Lung (tissue), 12 donors: ENCODE measurements around the gene RBM39. TPM values are rescaled to one million over a fixed set of nuclear protein-coding genes. Genes with fewer than 3 reads are reported as not detected.

Source experiments
- ATAC-seq: fragments of 200-7000 bp; cut with Tn5 transposase; one replicate; pipeline ENCODE4 v1.9.1; 2020; ENCODE audit warnings: moderate number of reproducible peaks; ENCODE audit not compliant: insufficient read depth, low FRiP score
- DNase-seq, 3 donors: peaks; one replicate each; pipeline ENCODE4 v3.0.0-alpha.2; 2013 to 2017
- H3K27ac ChIP-seq, 2 donors: one replicate each; pipeline ENCODE4 v1.5.1; 2013; ENCODE audit warnings: mild to moderate bottlenecking in 2 of 2, moderate library complexity in 2 of 2, control low read depth in 1 of 2, inconsistent platforms in 1 of 2, low read depth in 1 of 2, low read length in 1 of 2
- H3K27me3 ChIP-seq, 3 donors: one replicate each; pipeline ENCODE4 v1.5.1; 2013; ENCODE audit warnings: low read length in 2 of 3; ENCODE audit not compliant: control insufficient read depth in 3 of 3, insufficient read depth in 3 of 3
- H3K36me3 ChIP-seq, 4 donors: one replicate each; pipeline ENCODE4 v1.5.1; 2013; ENCODE audit warnings: low read length in 4 of 4, mild to moderate bottlenecking in 1 of 4, moderate library complexity in 1 of 4; ENCODE audit not compliant: control insufficient read depth in 4 of 4, insufficient read depth in 4 of 4
- H3K4me1 ChIP-seq, 5 donors: one replicate each; pipeline ENCODE4 v1.5.1; 2013; ENCODE audit warnings: low read length in 5 of 5, mild to moderate bottlenecking in 2 of 5, moderate library complexity in 1 of 5; ENCODE audit not compliant: control insufficient read depth in 5 of 5, insufficient read depth in 5 of 5
- H3K4me3 ChIP-seq: one replicate; pipeline ENCODE4 v1.5.1; 2013; ENCODE audit warnings: mild to moderate bottlenecking, control low read depth, moderate library complexity
- H3K9ac ChIP-seq, 2 donors: one replicate each; pipeline ENCODE4 v1.5.1; 2013; ENCODE audit warnings: low read length in 2 of 2, control low read depth in 1 of 2; ENCODE audit not compliant: insufficient read depth in 1 of 2
- H3K9me3 ChIP-seq, 4 donors: one replicate each; pipeline ENCODE4 v1.5.1; 2013; ENCODE audit warnings: low read length in 3 of 4, mild to moderate bottlenecking in 1 of 4, moderate library complexity in 1 of 4; ENCODE audit not compliant: control insufficient read depth in 4 of 4, insufficient read depth in 3 of 4
- WGBS, 2 donors: extraction: QIAGEN DNeasy Blood & Tissue Kit; methylation state at CpG; one replicate each; pipeline ENCODE4 v1.1.7; 2013; 5-methylcytosine and 5-hydroxymethylcytosine counted together
- polyA plus RNA-seq, 2 donors: library from polyadenylated mRNA; stranded (reverse); fragments of 200-250 nt; gene quantifications; one replicate each; pipeline ENCODE4 v1.2.1, GENCODE V29; 2013
- total RNA-seq, 2 donors: library from RNA; depleted of rRNA in 1 of 2; stranded (reverse); fragments of >200 nt in 1 of 2; gene quantifications; one replicate each; pipeline ENCODE4 v1.2.1, GENCODE V29; 2014 to 2021
- TF ChIP-seq, protein P1 (sequence below): IDR thresholded peaks from 2 replicates; pipeline ENCODE4 v1.5.1; 2012; ENCODE audit warnings: mild to moderate bottlenecking; ENCODE audit errors: control extremely low read depth, extremely low read depth
- donor health status: control.
- donor health status: control.
- donor health status: Bipolar disorder and iron deficiency.
- donor health status: healthy.
- donor health status: DM: yes; HTN: yes; CAD: no.

The RBM39 gene
- total and polyA plus RNA-seq, 4 donors = 162 to 689 (median 356) TPM

DNA sequence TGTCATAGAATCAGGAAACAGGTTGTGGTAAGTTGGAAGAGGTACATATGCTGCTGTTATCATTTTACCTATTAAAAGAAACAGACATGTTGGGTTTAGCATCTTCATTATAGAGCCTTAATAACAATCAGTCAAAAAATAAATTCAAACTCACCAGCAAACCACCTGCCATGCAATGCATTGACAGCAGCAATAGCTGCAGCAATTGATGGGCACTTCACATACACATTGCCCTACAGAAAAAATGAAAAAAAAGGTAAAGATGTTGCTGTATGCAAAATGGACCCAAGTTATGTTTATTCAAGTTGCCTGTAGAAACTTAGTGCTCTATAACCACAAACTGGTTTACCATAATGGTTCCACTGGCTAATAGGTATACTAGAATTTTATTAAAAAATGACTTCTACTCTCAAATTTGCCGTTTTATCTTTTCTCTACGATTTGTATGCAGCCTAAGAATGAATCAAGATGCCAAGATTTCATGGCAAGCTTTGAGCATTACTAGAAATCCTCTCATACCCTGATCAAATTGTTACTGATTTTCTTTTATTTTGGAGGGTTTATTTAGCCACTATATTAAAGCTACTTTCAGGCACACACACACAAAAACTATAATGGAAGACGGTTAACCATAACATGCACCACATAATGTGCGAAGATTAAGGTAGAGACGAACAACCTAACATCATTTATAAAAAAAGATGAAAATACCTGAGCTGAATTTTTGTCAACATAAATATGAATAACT is 37.4 kb downstream of the RBM39 start:
- no peak for DNase-seq
- Histone ChIP-seq H3K4me3 (no peak overlapping the region), H3K9me3 (no peaks in the 10 kb centered on the region), H3K4me1 (peaks cover 0 to 8% (median 3%) of the 10 kb centered on the region in 5 donors), H3K27ac (no peak overlapping the region), H3K9ac (no peak overlapping the region), H3K36me3 (peaks cover 16 to 56% (median 34%) of the 10 kb centered on the region in 4 donors), H3K27me3 (no peaks in the 10 kb centered on the region)
- TF ChIP-seq, protein P1, sequence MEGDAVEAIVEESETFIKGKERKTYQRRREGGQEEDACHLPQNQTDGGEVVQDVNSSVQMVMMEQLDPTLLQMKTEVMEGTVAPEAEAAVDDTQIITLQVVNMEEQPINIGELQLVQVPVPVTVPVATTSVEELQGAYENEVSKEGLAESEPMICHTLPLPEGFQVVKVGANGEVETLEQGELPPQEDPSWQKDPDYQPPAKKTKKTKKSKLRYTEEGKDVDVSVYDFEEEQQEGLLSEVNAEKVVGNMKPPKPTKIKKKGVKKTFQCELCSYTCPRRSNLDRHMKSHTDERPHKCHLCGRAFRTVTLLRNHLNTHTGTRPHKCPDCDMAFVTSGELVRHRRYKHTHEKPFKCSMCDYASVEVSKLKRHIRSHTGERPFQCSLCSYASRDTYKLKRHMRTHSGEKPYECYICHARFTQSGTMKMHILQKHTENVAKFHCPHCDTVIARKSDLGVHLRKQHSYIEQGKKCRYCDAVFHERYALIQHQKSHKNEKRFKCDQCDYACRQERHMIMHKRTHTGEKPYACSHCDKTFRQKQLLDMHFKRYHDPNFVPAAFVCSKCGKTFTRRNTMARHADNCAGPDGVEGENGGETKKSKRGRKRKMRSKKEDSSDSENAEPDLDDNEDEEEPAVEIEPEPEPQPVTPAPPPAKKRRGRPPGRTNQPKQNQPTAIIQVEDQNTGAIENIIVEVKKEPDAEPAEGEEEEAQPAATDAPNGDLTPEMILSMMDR = no peak
- WGBS, 2 donors = 92 to 95% methylated on average over 5 of the region's 5 CpGs
- ATAC-seq = no peak

DNA sequence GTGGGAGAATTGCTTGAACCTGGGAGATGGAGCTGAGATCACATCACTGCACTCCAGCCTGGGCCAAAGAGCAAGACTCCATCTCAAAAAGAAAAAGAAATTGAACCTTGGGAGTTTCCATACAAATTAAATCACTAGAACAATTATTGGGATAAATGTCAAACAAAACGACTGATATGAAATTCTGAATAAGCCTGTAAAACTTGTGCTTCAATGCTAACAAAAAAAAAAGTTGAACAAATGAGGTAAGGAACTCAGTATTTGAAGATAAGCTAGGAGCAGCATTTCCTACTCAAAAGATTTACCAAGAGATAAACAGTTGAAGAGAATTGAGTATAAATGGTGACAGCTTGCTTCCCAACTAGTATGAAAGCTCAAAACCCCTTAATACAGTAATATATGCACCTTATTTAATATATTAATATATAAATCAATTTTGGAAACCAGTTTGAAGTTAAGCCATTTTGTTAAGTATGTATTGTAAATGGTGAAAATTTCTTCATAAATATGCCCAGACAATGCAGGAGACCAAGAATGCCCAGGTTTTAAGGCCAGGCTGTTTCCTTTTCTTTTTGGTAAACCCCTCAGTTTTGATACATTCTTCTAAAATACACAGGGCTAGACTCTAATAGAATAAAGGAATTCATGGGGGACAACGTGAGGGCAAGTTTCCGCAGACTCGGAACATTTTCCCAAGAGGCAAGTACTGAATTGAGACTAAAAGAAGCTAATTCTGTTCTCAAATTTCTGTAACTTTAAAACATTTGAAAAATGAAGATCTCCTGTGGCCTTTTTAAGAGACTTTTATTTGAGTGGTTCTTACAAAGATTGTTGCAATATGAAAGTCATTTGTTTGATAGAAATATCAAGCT is 39.0 kb downstream of the RBM39 start:
- Histone ChIP-seq H3K4me3 (no peak overlapping the region), H3K9me3 (no peaks in the 10 kb centered on the region), H3K4me1 (peaks cover 0 to 11% (median 3%) of the 10 kb centered on the region in 5 donors), H3K27me3 (no peaks in the 10 kb centered on the region), H3K27ac (no peak overlapping the region), H3K36me3 (peaks cover 16 to 42% (median 30%) of the 10 kb centered on the region in 4 donors), H3K9ac (no peak overlapping the region)
- ATAC-seq (no peak), DNase-seq (no peak)
- TF ChIP-seq, protein P1 = no peak
- WGBS, 2 donors = 67 to 76% methylated on average over 4 of the region's 4 CpGs

DNA sequence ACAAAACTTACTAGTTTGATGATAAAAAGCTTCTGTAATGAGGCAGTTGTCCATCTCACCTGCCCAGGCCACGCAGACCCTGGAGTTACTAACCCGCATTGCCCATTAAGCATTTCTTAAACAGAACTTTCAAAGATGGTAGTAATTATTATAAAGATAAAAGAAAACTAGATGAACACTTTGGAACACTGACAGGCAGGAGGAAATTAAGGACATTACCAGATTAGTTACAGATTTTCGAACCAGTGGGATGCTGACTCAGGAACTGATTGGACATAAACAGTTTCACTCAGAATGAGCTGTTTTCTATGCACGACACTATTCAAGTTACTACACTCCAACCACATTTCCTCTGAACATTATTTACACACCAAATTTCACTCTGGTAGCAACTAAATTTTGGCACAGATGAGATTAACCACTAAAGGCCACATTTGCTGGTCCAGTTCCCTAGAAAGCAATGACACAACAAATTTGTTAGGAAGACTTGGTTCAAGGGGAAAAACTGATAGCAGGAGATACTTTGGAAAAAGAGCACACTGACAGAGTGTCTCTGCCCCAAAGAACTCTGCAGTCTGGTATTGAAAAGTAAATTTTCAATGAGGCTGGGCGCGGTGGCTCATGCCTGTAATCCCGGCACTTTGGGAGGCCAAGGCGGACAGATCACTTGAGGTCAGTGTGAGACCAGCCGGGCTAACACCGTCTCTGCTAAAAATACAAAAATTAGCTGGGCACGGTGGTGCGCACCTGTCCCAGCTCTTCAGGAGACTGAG is 39.8 kb downstream of the RBM39 start:
- H3K4me1 ChIP-seq = peaks cover 0 to 16% (median 3%) of the 10 kb centered on the region in 5 donors
- H3K27ac ChIP-seq = no peak overlapping the region
- H3K27me3 ChIP-seq = no peaks in the 10 kb centered on the region
- TF ChIP-seq, protein P1 = no peak
- H3K9me3 ChIP-seq = no peaks in the 10 kb centered on the region
- no peak overlapping the region for H3K9ac ChIP-seq
- H3K36me3 ChIP-seq = peaks cover 16 to 42% (median 28%) of the 10 kb centered on the region in 4 donors
- WGBS, 2 donors = 81 to 85% methylated on average over 12 of the region's 12 CpGs
- ATAC-seq (no peak), DNase-seq (peak in 2 of 3 donors; percentile 19 to 26)
- no peak overlapping the region for H3K4me3 ChIP-seq
